HG03558 (cell line): ENCODE results near the gene NOTCH1.

Source experiments
- ATAC-seq: cut with Tn5 transposase; IDR thresholded peaks from one replicate; pipeline ENCODE4 v1.9.1; 2021; ENCODE audit warnings: moderate number of reproducible peaks; ENCODE audit not compliant: unreplicated experiment; ENCODE audit errors: extremely low read depth

NOTCH1 gene

DNA sequence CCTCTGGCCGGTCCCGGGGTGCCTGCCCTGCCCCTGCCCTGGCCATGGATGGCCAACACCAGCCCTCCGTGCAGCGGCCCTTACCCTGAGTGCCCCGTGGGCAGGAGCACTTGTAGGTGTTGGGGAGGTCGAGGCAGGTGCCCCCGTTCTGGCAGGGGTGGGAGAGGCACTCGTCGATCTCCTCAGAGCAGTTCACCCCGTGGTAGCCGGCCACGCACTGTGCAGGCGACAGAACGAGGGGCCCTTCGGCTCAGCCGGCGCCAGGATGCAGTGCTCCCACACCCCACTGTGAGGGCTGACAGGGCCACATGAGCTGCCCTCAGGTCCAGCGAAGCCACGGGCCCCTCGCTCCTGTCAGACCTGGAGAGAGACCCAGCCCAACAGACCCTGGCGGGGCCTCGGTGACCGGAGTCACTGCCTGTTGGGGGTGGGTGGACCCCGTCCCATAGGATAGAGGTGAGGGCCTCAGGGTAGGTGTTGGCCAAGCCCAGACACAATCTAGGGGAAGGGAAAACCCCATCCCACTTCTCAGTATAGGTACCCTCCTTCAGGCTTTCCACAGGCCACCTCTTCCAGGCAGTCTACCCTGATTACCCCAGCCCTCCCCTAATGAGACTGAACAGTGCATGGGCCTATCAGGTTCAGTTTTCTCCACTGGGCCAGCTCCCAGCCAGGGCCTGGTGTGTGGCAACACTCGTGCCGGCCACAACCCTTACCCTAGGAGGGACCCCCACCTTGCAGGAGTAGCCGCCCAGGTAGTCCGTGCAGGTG is 38.4 kb downstream of the NOTCH1 start:
- no peak for ATAC-seq

DNA sequence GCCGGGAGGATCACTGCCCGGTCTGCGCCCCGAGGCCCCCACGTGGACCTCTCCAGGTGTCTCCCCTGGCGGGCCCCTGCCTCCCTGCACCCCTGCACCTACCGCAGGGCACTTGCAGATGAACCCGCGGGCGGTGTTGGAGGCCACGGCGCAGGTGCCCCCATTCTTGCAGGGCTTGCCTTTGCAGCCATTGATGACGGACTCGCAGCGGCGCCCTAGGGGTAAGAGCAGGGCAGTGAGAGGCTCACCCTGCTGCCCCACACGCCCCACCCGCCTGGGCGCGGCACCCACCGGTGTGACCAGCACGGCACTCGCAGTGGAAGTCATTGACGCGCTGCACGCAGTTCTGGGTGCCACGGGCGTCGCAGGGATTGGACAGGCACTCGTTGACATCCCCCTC is 39.4 kb downstream of the NOTCH1 start:
- ATAC-seq = no peak

DNA sequence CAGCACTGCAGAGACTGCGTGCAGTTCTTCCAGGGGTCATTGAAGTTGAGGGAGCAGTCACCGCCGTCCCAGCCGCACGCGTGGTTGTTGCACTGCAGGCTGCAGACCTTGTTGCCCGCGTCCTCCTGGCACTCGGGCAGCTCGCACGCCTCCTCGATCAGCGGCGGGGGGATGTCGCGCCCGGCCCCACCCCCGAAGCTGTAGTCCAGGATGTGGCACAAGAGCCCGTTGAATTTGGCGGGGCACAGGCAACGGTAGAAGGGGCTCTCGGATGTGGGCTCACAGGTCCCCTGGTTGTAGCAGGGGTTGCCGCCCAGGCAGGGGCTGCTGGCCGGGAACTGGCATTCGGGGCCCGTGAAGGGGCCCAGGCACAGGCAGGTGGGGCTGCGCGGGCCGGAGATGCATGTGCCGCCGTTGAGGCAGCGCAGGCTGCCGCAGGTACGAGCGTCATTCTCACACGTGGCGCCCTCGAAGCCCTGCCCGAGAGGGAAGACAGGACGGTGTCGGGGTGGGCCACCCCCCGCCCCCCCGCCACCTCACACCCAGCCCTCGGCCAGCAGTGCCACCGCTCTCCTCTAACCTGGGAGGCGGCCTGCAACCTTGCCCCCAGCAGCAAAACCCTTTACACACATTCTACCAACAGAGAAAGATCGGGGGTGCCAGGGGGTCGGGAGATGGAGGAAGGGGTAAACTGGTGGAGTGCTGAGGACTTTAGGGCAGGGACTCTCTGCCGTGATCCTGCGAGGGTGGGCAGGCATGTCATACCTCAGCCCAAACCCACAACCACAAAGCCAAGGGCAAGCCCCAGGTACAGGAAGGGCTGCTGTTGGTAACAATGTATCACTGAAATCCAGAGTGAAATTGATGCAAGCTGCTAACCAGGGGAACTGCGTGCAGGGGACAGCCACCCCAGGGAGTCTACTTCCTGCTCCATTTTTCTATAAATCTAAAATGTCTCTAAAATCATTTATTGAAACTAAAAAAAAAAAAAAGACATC is 40.1 kb downstream of the NOTCH1 start:
- ATAC-seq = no peak

DNA sequence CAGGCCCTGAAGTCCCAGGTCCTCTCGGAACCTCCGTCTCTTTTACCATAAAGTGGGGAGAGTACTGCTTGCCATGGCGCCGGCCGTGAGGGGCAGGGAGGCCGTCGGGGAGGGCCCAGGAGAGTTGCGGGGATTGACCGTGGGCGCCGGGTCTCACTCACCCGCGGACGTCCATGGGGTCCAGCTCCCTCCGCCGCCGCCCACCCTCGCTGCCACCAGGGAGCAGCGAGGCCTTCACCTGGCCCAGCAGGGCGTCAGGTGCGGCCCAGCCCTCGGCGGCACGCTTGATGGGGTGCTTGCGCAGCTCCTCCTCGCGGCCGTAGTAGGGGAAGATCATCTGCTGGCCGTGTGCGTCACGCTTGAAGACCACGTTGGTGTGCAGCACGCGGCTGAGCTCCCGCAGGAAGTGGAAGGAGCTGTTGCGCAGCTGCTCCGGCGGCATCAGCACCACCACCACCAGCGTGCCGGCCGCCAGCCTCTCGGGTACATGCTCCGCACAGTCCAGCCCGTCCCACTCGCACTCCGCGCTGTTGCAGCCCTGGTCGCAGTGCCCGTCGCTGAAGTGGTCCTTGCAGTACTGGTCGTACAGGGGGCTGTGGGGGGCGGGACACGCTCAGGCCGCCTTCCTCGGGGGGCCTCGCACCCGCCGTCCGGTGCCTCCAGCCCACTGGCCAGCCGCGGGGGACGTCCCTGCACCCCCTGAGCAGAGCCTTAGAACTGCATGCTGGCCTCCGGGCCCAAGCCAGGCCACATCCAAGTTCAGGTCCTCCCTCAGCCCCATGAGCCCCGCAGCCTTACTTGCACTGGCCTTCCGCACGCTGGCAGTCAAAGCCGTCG is 41.1 kb downstream of the NOTCH1 start:
- no peak for ATAC-seq

DNA sequence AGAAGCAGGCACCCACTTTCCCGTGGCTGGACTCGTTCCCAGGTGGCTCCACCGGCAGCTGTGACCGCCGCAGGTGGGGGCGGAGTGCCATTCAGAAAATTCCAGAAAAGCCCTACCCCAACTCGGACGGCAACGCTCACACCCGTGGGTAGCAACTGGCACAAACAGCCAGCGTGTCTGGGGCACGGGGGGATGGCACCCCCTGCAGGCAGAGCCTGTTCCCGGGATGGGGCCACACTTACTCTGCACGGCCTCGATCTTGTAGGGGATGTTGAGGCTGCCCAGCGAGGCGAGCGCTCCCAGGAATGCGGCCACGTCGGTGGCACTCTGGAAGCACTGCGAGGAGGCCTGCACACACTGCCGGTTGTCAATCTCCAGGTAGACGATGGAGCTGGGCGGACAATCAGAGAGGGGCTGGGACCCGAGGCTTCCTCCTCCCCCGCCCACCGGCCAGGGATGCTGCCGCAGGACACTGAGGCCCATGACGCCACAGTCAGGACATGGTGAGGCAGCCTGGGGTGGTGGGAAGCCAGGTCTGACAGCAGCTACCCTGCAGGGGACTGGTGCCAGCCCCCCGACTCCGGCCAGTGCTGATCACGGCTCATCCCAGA is 42.8 kb downstream of the NOTCH1 start:
- no peak for ATAC-seq

DNA sequence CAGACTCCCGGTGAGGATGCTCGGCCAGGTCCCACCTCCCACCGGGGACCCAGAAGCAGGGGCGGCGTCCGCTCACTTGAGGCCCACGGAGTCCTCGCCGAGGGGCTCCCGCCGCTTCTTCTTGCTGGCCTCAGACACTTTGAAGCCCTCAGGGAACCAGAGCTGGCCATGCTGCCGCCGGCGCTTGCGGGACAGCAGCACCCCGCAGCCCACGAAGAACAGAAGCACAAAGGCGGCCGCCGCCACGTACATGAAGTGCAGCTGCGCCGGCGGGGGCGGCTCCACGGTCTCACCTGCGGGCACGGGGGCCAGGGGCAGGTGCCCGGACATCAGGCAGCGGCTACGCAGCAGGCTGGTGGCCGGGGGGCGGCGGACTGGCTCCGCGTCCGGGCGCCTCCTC is 43.7 kb downstream of the NOTCH1 start:
- ATAC-seq = no peak

DNA sequence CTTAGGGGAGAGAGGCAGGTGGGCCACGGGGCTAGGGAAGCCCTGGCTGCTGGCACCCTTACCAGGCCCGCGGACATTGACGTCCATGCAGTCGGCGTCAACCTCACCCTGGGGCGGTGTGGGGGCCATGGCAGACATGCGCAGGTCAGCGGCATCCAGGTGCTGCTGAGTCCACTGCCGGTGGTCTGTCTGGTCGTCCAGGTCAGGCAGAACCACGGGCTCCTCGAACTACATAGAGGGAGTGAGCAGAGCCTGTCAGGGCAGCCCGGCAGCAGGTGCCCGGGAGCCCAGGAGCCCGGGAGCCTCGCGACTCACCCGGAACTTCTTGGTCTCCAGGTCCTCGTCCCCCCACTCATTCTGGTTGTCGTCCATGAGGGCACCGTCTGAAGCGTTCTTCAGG is 44.2 kb downstream of the NOTCH1 start:
- ATAC-seq = no peak

DNA sequence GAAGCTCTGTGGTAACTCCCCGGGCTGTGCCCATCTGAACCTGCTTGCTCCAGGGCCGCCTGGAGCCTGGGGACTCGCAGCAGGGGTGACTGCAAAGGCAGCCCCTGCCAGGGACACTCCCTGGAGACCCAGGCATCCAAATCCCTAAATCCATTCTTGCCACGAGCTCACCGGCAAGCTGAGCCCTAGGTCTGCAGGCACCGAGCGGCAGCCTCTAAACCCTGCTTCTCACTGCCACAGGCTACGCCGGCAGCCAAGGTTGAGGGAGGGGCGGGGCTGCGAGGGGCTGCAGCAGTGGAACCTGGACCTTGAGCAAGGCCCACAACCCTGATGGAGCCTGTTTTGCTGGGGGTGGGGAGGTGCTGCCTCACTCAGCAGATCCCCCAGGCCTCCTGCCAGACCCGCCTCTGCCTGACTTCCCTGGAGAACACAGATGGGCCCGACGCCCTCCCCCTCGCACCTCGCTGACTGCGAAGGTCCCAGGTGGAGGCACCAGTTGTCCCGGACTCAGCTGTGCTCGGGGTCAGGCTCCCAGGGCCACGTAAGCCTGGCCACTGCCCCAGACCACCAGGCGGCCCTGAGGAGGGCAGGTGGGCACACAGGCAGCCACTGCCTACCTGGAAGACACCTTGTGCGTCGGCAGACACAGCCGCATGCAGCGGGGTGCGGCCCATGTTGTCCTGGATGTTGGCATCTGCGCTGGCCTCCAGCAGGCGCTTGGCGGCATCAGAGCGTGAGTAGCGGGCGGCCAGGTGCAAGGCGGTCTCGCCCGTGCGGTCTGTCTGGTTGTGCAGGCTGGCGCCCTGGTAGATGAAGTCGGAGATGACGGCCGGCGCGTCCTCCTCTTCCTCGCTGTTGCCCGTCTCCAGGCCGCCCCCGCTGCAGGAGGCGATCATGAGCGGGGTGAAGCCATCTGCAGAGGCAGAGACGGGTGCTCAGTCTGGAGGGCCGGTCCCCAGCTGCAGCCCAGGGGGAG is 45.6 kb downstream of the NOTCH1 start:
- no peak for ATAC-seq

DNA sequence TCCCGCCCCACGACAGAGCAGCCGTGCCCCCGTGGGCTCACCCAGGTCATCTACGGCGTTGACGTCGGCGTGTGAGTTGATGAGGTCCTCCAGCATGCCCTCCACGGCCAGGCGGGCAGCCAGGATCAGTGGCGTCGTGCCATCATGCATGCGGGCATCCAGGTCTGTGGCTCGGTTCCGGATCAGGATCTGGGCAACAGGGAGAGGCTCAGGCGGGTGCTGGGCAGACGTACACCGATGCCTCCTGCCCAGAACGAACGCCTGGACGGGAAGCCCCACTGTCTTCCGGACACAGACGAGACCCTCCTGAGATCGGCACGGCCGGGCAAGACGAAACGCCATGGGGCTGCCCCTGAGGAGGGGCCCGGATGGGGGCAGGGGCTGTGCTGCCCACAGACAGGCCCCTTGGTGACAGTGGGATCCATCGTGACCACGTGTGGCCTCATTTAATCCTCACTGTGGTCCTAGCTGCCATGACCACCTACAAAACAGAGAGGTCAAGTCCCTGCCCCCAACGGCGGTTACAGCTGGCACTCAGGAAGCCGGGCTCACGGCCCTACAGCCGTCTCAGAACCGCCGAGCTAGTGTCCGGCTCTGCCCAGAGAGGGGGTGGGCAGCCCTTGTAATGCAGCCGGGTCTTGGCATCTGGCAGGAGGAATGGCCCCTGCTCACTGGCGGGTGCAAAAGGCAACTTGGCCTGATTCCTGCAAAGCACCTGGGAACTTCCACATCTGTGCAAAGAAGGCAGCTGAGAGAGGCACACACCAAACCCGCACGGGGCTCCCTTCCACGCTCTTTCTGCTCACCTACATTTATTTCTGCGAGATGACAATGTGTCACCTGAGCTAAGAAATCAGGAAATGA is 46.5 kb downstream of the NOTCH1 start:
- ATAC-seq = no peak

DNA sequence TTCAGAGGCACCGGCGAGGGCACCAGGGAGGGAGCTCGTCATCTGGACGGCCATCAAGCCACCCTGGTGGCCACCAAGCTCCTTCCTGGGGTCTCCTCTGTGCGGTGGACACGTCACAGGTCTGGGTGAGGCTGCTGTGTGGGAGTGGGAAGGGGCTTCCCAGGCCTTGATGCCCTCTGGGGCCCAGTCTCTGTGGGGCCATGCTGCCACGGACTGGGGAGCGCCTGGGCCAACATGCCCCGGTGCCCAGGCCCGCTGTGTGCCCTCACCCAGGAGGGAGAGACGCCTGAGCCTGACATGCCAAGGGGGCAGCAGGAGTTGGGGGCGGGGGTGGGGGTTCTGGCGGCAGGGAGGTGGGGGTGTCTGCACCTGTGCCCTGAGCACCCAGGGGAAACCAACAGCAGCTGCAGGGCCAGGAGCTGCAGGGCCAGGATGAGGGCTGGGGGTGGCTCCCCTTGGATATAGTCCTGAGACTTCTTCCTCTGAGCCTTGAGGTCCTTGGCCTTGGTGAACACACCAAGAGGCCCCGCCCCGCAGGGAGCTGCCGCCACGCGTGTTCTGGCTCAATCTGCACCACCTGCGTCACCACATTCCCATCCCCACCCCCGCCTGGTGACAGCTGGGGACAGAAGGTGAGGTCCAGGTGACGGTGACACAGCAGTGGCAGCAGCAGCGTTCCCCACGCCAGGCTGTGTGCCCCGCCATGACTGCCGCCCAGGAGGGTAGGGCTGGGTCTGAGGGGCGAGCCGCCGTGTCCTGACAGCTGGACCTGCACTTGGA is 47.7 kb downstream of the NOTCH1 start:
- no peak for ATAC-seq

DNA sequence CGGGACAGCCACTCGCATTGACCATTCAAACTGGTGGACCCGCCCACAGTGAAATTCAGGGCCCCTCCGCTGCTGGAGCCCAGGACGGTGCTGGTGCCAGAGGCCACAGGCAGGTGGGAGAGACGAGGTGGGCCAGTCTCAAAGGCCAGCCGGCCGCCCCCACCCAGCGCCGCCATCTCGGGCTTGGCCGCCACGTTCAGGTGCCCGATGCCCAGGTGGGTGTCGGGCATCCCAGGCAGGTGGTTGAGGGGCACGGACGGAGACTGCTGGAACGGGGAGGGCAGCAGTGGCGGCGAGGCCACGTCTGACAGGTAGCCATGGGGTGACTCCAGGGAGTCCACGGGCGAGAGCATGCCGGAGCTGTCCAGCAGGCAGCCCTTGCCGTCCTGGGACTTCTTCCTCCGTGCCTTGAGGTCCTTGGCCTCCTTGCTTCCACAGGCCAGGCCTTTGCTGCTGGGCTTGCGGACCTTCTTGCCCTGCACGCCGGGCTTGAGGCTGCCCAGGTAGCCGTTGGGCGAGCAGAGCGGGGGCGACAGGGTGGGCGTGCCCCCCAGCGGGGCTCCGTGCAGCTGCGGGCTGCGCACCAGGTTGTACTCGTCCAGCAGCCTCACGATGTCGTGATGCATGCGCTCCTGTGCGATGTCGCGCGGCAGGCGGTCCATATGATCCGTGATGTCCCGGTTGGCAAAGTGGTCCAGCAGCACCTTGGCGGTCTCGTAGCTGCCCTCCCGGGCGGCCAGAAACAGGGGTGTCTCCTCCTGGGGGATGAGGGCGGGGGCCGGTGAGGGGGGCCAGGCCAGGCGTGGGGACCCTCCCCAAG is 48.8 kb downstream of the NOTCH1 start:
- ATAC-seq = no peak

DNA sequence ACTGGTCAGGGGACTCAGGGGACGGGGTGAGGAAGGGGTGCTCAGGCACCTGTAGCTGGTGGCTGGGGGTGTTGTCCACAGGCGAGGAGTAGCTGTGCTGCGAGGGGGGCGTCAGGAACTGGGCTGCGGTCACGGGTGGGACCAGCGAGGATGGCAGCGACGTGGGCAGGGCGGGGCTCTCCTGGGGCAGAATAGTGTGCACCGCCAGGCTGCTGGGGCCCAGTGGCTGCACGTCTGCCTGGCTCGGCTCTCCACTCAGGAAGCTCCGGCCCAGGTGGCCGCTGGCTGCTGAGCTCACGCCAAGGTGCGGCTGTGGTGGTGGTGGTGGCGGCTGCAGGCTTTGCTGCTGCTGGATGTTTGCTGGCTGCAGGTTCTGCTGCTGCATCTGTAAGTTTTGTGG is 49.7 kb downstream of the NOTCH1 start:
- ATAC-seq = no peak

DNA sequence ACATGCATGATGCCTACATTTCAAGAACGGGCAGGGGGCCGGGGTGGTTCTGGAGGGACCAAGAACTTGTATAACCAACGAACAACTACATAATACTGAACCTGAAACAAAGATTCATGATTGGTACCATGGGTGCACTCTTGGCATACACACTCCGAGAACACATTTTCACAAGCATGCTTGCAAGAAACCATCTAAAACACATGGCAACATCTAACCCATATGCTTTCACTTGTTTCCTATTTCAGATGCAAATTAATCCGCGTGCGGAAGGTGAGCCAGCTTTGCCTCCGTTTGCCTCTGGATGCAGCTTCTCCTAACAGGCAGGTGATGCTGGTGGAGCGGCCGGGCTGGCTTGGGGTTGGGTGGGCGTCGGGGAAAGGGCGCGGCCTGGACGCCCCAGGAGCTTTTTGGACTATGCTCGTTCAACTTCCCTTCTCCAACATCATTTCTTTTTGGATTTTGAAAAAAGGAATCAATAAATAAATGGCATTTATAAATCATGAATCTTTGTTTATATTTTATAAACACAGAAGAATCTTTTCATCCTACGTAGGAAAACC is 50.5 kb downstream of the NOTCH1 start:
- no peak for ATAC-seq

DNA sequence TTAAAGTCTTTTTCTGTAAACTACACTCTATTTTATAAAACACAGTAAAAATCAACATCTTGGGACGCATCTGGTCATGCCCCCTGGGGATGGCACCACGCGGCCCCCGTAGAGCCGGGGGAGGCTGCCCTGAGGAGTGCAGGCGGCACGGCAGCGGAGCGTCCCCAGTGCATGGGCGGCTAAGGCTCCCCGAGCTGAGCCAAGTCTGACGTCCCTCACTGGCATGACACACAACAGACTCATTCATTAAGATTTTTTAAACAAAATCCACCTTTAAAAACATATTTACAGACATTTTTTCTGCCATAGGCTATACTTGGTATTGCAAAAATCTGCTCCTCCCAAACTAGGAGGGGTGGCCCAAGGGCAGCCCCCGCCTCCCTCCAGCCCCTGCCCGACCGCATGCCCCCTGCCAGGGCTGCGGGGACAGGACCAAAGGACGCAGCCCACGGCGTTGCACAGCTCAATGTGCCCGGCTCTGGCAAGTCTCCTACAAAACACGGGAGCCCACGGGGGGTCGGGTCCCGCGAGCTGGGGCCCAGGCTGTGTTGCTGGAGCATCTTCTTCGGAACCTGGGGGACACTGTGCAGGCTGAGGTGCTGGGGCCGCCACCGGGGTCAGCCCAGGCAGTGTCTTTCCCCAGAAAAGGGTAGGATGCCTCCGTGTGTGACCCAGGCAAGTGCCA is 51.2 kb downstream of the NOTCH1 start:
- ATAC-seq = no peak

DNA sequence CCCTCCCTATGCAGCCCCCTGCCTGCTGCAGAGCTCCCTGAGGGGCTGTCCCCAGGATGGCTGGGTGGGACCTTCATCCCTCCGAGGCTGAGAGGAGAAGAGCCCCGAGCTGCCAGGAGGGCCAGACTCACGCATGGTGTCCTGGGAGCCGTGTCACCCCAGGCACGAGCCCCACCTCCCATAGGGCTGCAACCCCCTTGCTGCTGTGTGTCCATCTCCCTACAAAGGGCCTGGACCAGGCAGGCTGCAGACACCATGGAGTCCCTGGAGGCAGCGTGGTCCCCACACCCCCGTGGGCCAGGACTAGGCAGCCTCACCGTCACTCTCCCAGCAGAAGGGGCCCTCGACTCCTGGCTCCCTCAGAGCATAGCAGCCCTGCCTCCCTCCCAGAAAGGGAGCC is 51.8 kb downstream of the NOTCH1 start:
- ATAC-seq = no peak

DNA sequence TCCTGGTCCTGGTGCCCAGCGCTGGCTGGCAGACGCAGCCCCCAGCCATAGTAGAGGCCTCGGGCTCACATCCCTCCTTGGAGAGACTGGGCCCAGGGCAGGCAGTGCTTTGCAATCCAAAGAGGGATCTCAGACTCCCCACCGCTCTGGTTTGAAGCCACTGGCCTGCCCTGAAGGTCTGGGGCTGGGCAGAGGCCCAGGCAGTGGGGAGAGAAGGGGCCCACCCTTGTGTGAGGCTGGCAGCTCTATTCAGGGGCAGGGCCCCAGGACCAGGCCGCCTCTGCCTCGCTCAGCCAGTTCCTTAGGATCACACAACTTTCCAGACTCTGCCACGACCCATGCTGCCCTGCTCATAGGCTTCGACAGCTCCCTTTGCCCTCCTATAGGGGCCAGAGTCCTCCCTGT is 52.3 kb downstream of the NOTCH1 start:
- ATAC-seq = no peak
